PFSK-1 (cell line): ENCODE results near the gene GNAT3.

Experiments used
- FOXP2 ChIP-seq: optimal IDR thresholded peaks from 2 replicates; pipeline ENCODE3; 2011; ENCODE audit warnings: borderline replicate concordance, control low read depth, inconsistent platforms; ENCODE audit not compliant: insufficient read depth; ENCODE audit errors: extremely low read length, extremely low read depth
- POLR2AphosphoS5 ChIP-seq: IDR thresholded peaks from 2 replicates; pipeline ENCODE4 v1.6.1; 2012; ENCODE audit warnings: low read depth, mild to moderate bottlenecking, control low read depth, low read length, moderate library complexity
- REST ChIP-seq, 2 experiments: IDR thresholded peaks; 2 replicates each; pipeline versions ENCODE4 v1.6.1 to v1.8.0; 2011 to 2012; ENCODE audit warnings: low read depth in 2 of 2, low read length in 2 of 2, control low read depth in 1 of 2, inconsistent platforms in 1 of 2, mild to moderate bottlenecking in 1 of 2, moderate library complexity in 1 of 2; ENCODE audit not compliant: insufficient read depth in 1 of 2
- SIN3A ChIP-seq: IDR thresholded peaks from 2 replicates; pipeline ENCODE4 v1.6.1; 2012; ENCODE audit warnings: mild to moderate bottlenecking, low read length, moderate library complexity, borderline replicate concordance; ENCODE audit not compliant: insufficient read depth
- TAF1 ChIP-seq: IDR thresholded peaks from 2 replicates; pipeline ENCODE4 v1.6.1; 2012; ENCODE audit warnings: low read length, control low read depth, borderline replicate concordance; ENCODE audit not compliant: insufficient read depth

Gene GNAT3

GRCh38 chr7:80445351-80445750, 66.5 kb downstream of the GNAT3 start:
- TF ChIP-seq POLR2AphosphoS5 (no peak), REST (IDR thresholded peaks at IDR 0.05; ENCODE audit: insufficient read depth in 1 of 2, low read depth in 2 of 2, low read length in 2 of 2) (no peak), FOXP2 (no peak), TAF1 (no peak)

- no peak for TF ChIP-seq TAF1
- no peak for TF ChIP-seq FOXP2
- TF ChIP-seq REST (IDR thresholded peaks at IDR 0.05; ENCODE audit: insufficient read depth in 1 of 2, low read depth in 2 of 2, low read length in 2 of 2) = no peak
- no peak for TF ChIP-seq POLR2AphosphoS5
- no peak for TF ChIP-seq SIN3A
Observed at GRCh38 chr7:80444811-80445210, 67.1 kb downstream of the GNAT3 start.

GRCh38 chr7:80443325-80443724, 68.5 kb downstream of the GNAT3 start:
- TF ChIP-seq TAF1 = no peak
- no peak for TF ChIP-seq REST (IDR thresholded peaks at IDR 0.05; ENCODE audit: insufficient read depth in 1 of 2, low read depth in 2 of 2, low read length in 2 of 2)
- TF ChIP-seq POLR2AphosphoS5 = no peak
- no peak for TF ChIP-seq SIN3A
- no peak for TF ChIP-seq FOXP2

GRCh38 chr7:80440883-80441282, 71.0 kb downstream of the GNAT3 start:
- TF ChIP-seq TAF1 (no peak), REST (IDR thresholded peaks at IDR 0.05; ENCODE audit: insufficient read depth in 1 of 2, low read depth in 2 of 2, low read length in 2 of 2) (no peak), POLR2AphosphoS5 (no peak), SIN3A (no peak), FOXP2 (no peak)
